Mesenteric fat pad (tissue), 1 donor: ENCODE measurements around the gene MSL1. TPM values are rescaled to one million over a fixed set of nuclear protein-coding genes. Genes with fewer than 3 reads are reported as not detected.

Experiments
- DNase-seq: peaks from one replicate; pipeline ENCODE4 v3.0.0-alpha.2; 2020; ENCODE audit warnings: low spot score
- long read RNA-seq: library from polyadenylated mRNA; unstranded; transcript quantifications from one replicate; pipeline ENCODE4 v2.0.0, GENCODE V29; 2020
- total RNA-seq: library from RNA; stranded (reverse); fragmentation: NEBNext Ultra II Directional; extraction: Animal tissue kit (Norgen Biotek cat#: 25700); gene quantifications from one replicate; pipeline ENCODE4 v1.2.1, GENCODE V29; 2021
- donor health status: DM: yes; HTN: yes; CAD: no.

The MSL1 gene
- total RNA-seq = 77.0 TPM
- long read RNA-seq, transcript MSL1-203 (3 exons, 2,081 nt) = major isoform, 8 of 20 reads
- long read RNA-seq, partial matches to known transcripts = 4 of 20 reads
- long read RNA-seq, other reads (novel, unspliced or antisense) = 8 of 20 reads

- DNase-seq = peak; percentile 97
Observed at GRCh38 chr17:40121181-40122135, at the start of gene MSL1. TSS of gene MSL1 (plus strand) at chr17:40121971. CDS start at chr17:40122613, 642 bp downstream.

- DNase-seq = no peak
Observed at GRCh38 chr17:40072040-40072734, 49.6 kb upstream of the MSL1 start.

- DNase-seq = no peak
Observed at GRCh38 chr17:40072735-40073346, 48.9 kb upstream of the MSL1 start.

- no peak for DNase-seq
Observed at GRCh38 chr17:40073454-40074174, 48.2 kb upstream of the MSL1 start.

DNA sequence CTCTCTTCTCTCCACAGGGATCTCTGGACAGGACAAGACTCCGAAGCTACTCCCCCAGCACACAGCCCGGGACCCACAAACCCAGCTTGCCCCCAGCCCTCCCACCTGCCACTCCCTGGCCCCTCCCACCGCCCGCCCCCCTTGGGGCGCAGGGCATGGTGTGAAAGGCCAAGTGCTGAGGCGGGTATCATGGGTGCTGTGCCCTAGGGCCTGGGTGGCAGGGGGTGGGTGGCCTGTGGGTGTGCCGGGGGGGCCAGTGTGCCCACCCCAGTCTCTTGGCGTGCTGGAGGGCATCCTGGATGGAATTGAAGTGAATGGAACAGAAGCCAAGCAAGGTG is 47.6 kb upstream of the MSL1 start:
- DNase-seq = no peak

GRCh38 chr17:40074871-40075200 is 46.9 kb upstream of the MSL1 start:
- DNase-seq = no peak

DNA sequence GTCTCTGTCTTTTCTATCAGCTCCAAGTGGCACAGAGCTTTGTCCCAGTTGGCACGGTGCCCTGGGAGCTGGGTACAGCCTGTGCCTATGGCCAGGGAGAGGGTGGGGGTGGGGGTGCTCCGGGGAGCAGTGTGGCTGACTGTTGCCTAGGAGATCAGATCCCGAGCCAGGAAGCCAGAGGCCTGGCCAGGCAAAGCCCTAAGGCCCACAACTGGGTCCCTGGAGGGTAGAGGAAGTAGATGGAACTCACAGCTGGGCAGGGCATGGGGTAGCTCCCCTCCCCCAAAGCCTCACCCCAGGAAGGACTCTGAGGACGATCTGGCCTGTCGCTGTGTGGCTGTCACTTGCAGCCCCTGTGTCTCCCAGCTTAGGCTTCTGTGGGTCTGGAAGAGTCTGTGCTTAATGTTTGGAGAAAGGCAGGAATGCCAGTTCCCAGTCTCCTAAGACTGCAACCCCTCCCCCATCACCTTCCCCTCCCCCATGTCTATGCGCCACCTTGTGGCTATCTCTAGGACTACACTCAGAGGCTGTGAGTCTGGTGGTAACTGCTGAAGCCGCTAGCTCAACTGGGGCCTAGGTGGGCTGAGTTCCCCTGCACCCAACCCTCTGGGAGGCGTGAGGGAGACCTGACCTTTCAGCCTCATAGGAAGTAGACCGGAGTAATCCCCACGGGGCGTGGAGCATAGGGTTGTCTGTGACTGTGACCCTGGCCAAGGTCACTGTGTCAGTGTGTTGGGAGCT is 46.4 kb upstream of the MSL1 start:
- no peak for DNase-seq

DNA sequence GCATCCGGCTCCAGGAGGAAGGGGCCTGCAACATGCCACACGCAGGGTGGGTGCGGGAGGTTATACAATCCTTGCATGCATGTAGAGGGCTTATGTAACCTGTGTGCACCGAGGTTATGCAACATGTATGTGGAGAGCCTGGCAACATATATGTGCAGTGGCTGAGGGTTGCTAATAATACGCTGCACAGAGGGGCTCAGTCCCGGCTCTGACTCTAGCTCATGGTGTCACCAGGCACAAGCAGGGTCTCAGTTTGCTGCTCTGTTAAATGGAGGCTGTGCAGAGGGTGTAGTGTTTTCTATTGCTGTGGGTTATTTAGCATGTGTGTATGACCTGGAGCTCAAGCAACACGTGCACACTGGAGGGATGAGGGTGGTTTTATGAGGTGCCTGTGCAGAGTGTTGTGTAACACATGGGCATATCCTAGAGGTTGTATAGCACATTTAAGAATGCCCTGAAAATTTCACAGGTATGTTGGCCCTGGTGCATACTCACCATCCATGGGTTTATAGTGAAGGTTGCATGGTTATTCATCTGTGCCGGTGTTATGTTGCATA is 45.8 kb upstream of the MSL1 start:
- no peak for DNase-seq

GRCh38 chr17:40076591-40076990 is 45.2 kb upstream of the MSL1 start:
- DNase-seq = no peak

DNA sequence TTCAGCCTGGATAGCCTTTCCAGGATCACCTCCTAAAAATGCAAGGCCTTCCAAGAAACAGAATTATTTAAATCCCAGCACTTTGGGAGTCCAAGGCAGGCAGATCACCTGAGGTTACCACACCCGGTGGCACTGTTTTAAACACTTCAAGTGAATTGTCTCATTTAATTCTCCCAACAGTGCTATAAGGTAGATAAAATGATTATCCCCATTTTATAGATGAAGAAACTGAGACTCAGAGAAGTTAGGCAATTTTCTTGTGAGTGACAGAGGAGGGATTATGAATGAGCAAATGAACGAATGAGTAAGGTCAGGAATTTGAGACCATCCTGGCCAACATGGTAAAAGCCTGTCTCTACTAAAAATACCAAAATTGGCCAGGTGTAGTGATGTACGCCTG is 42.2 kb upstream of the MSL1 start:
- no peak for DNase-seq

DNA sequence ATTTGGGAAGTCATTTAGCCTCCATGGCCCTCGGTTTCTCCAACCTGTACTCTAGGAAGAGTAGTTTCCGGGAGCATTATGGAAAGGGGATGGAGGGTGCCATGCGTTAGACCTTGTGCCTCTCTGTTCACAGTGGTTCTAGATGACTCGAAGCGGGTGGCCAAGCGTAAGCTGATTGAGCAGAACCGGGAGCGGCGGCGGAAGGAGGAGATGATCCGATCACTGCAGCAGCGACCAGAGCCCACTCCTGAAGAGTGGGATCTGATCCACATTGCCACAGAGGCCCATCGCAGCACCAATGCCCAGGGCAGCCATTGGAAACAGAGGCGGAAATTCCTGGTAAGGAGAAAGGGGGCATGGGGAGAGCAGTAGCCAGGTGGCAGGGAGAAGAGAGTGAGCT is 37.3 kb upstream of the MSL1 start:
- DNase-seq = no peak

- no peak for DNase-seq
Observed at GRCh38 chr17:40086150-40087044, 35.4 kb upstream of the MSL1 start.

- no peak for DNase-seq
Observed at GRCh38 chr17:40087049-40087794, 34.5 kb upstream of the MSL1 start.

GRCh38 chr17:40087903-40088718 is 33.7 kb upstream of the MSL1 start:
- DNase-seq = no peak

DNA sequence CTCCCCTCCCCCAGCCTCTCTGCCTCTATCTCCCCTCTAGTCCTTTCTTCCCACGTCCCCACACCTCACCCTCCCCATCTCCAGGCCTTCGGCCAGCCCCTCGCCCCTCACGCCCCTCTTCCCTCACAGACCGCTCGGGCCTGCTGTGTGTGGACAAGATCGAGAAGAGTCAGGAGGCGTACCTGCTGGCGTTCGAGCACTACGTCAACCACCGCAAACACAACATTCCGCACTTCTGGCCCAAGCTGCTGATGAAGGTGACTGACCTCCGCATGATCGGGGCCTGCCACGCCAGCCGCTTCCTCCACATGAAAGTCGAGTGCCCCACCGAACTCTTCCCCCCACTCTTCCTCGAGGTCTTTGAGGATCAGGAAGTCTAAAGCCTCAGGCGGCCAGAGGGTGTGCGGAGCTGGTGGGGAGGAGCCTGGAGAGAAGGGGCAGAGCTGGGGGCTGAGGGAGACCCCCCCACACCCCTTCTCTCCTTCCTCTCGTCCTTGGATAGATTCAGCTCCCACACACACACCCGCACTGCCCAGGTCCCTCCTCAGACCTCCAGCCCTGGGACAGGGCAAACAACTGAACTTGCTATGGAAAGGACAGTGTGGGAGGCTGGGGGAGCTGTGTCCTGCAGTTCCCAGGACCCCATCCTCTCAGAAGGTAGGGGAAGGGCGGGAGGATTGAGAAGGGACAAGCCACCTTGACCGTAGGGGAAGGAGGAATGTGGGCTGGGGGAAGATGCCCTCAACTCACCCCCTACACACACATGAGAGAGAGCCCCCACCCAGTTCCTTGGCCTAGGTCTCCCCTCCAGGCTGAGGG is 32.5 kb upstream of the MSL1 start:
- no peak for DNase-seq

GRCh38 chr17:40090237-40091119 is 31.3 kb upstream of the MSL1 start:
- no peak for DNase-seq
